ENCODE measurements around the gene KCNMB3. TPM values are rescaled to one million over a fixed set of nuclear protein-coding genes. Genes with fewer than 3 reads are reported as not detected.

The KCNMB3 gene
- total and polyA plus RNA-seq, 4 donors, result 0.44 to 3.1 (median 2.2) TPM

Other genes starting within 250 kb of the KCNMB3 start
- gene ZMAT3, start 179.3 kb downstream of the KCNMB3 start, total RNA-seq, result 1 to 10 TPM; 2.8 to 5.4 TPM
- 1 to 10 TPM; 1.9 to 2.8 TPM for gene ZMAT3, start 179.3 kb downstream of the KCNMB3 start, polyA plus RNA-seq
- gene PIK3CA, start 102.8 kb downstream of the KCNMB3 start, total RNA-seq, result 10 to 100 TPM; 10.6 to 14.6 TPM
- 1 to 10 TPM; 3.6 to 3.9 TPM for gene PIK3CA, start 102.8 kb downstream of the KCNMB3 start, polyA plus RNA-seq
- gene ZNF639, start 71.9 kb upstream of the KCNMB3 start, total RNA-seq, result 10 to 100 TPM; 21.1 to 23.4 TPM
- gene ZNF639, start 71.9 kb upstream of the KCNMB3 start, polyA plus RNA-seq, result 10 to 100 TPM in 1 of 2 donors, 1 to 10 TPM in 1; 8.7 to 11.6 TPM
- gene MFN1, start 96.6 kb upstream of the KCNMB3 start, total RNA-seq, result 10 to 100 TPM; 17.1 to 31.9 TPM
- 1 to 10 TPM; 6.4 to 8.4 TPM for gene MFN1, start 96.6 kb upstream of the KCNMB3 start, polyA plus RNA-seq
- 10 to 100 TPM in 1 of 2 donors, 1 to 10 TPM in 1; 7.8 to 19.9 TPM for gene GNB4, start 200.4 kb upstream of the KCNMB3 start, total RNA-seq
- gene GNB4, start 200.4 kb upstream of the KCNMB3 start, polyA plus RNA-seq, result 1 to 10 TPM; 1.9 to 2.5 TPM

All from liver (tissue), 4 donors.